Limb (tissue), 2 donors: ENCODE measurements around the gene TBC1D3C.
"Not testable (repeated sequence)": the region's sequence is repeated elsewhere in the genome, so short reads cannot be mapped to it uniquely, and the experiment has no call there.

ENCODE experiments used
- DNase-seq, 2 donors: peaks; one replicate each; pipeline ENCODE4 v3.0.0-alpha.2; 2016; ENCODE audit errors: extremely low spot score in 2 of 2

Gene TBC1D3C

DNA sequence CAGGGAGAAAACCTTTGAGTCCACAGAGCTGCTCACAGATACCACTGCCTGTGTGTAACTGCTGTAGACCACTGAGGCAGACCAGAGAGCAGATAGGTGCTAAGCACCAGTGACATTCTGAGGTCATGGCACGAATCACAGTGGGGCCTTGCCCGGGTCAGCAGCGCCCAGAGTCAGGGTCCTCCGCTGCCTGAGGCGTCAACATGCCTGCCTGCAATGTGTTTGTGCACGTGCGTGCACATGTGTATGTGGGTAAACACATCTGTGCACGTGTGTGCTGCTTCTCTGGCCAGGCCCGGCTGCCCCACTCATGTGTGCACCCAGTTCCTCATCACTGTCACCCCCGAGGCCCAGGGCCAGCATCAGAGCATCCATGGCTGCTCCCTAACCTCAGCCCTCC, at the start of gene TBC1D3C:
Gene TBC1D3C, minus strand, starts transcription at position 101 of the 400 bp plus-strand sequence. CDS start 1,568 bp downstream, outside the sequence.
- not testable (repeated sequence) for DNase-seq

DNA sequence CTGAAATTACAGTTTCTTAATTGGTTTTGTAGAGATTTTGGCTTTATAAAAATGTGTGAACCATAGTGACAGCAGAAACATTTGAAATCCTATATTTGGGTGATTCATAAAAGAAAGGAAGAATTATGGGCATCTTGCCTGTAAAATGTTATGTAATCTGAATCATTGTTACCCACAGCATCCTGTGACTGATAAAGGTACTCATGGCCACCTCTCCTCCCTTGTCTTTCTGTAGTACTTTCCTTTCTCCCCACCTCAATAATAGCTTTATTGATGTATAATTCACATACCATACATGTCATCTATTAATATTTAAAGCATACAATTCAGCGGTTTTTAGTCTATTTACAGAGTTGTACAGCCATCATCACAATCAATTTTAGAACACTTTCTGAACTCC, 30.8 kb upstream of the TBC1D3C start:
- DNase-seq, result not testable (repeated sequence)

DNA sequence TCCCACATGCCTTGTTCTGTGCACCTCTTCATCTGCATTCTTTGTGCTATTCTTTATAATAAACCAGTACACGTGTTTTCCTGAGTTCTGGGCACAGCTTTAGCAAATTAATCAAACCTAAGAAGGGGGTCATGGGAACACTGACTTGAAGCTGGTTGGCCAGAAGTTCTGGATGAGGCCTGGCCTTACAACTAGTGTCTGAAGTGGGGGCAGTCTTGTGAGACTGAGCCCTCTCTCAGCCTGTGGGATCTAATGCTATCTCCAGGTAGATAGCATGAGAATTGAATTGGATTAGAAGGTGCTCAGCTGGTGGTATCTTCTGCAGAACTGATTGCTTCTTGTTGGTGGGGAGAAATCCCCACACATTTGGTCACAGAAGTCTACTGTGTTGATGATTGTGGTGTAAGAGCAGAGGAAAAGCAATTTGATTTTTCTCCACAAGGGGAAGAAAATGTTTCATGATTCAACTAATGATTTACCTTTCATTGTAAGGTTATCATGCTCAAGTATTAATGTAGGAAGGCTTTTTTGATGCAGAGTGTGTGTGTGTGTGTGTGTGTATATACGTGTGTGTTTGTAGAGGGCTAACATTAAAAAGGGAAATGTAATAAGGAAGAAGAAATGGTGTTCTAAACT, 25.7 kb upstream of the TBC1D3C start:
- not testable (repeated sequence) for DNase-seq

- not testable (repeated sequence) for DNase-seq
Measured at GRCh38 chr17:38088120-38088519, 19.7 kb upstream of the TBC1D3C start.

GRCh38 chr17:38087344-38087743, 18.9 kb upstream of the TBC1D3C start:
- not testable (repeated sequence) for DNase-seq
